ENCODE results near the gene UBE2I.

Gene UBE2I

GRCh38 chr16:1343428-1344242 lies 34.2 kb downstream of the UBE2I start:
- TF ChIP-seq CTCF (IDR thresholded peaks at IDR 0.05; ENCODE audit: low read depth, low read length): no peak
- no peak for DNase-seq (ENCODE audit: extremely low read depth, low read depth)

- DNase-seq (ENCODE audit: extremely low read depth, low read depth): no peak
- TF ChIP-seq CTCF (IDR thresholded peaks at IDR 0.05; ENCODE audit: low read depth, low read length): no peak
Measured at GRCh38 chr16:1344499-1344898, 35.1 kb downstream of the UBE2I start.

GRCh38 chr16:1345087-1345486 lies 35.7 kb downstream of the UBE2I start:
- TF ChIP-seq CTCF (IDR thresholded peaks at IDR 0.05; ENCODE audit: low read depth, low read length): no peak
- DNase-seq (ENCODE audit: extremely low read depth, low read depth): no peak

- DNase-seq (ENCODE audit: extremely low read depth, low read depth): no peak
- no peak for TF ChIP-seq CTCF (IDR thresholded peaks at IDR 0.05; ENCODE audit: low read depth, low read length)
Measured at GRCh38 chr16:1345651-1346421, 36.4 kb downstream of the UBE2I start.

- no peak; the same call in none of the 2 replicates for TF ChIP-seq CTCF (IDR thresholded peaks at IDR 0.05; ENCODE audit: low read depth, low read length)
- no peak for DNase-seq (ENCODE audit: extremely low read depth, low read depth)
Measured at GRCh38 chr16:1346422-1347285, 37.2 kb downstream of the UBE2I start.

GRCh38 chr16:1347286-1347855 lies 37.9 kb downstream of the UBE2I start:
- TF ChIP-seq CTCF (IDR thresholded peaks at IDR 0.05; ENCODE audit: low read depth, low read length): no peak
- DNase-seq (ENCODE audit: extremely low read depth, low read depth): no peak

All from AG09319 (cell line).